Aorta (tissue), 5 donors: ENCODE measurements around the gene ZNF804A. TPM values are rescaled to one million over a fixed set of nuclear protein-coding genes. Genes with fewer than 3 reads are reported as not detected.
"Not testable (repeated sequence)": the region's sequence is repeated elsewhere in the genome, so short reads cannot be mapped to it uniquely, and the experiment has no call there.

ENCODE experiments used
- ATAC-seq: fragments of 200-7000 bp; cut with Tn5 transposase; one replicate; pipeline ENCODE4 v1.9.1; 2022; ENCODE audit warnings: moderate library complexity; ENCODE audit not compliant: low FRiP score
- DNase-seq, 2 donors: peaks; one replicate each; pipeline ENCODE4 v3.0.0-alpha.2; 2020
- H3K27ac ChIP-seq, 2 donors: one replicate each; pipeline ENCODE4 v1.5.1; 2013; ENCODE audit warnings: low read length in 2 of 2, mild to moderate bottlenecking in 2 of 2, moderate library complexity in 2 of 2, control low read depth in 1 of 2, inconsistent platforms in 1 of 2, low read depth in 1 of 2
- H3K27me3 ChIP-seq, 2 donors: one replicate each; pipeline ENCODE4 v1.6.1; 2013; ENCODE audit warnings: control low read depth in 1 of 2, low read length in 1 of 2, mild to moderate bottlenecking in 1 of 2, moderate library complexity in 1 of 2; ENCODE audit not compliant: insufficient read depth in 2 of 2, control insufficient read depth in 1 of 2
- H3K36me3 ChIP-seq, 2 donors: one replicate each; pipeline ENCODE4 v1.6.1; 2013; ENCODE audit warnings: control low read depth in 1 of 2, low read length in 1 of 2, mild to moderate bottlenecking in 1 of 2; ENCODE audit not compliant: insufficient read depth in 2 of 2, control insufficient read depth in 1 of 2
- H3K4me1 ChIP-seq, 2 donors: one replicate each; pipeline ENCODE4 v1.6.1; 2013; ENCODE audit warnings: low read length in 2 of 2, control low read depth in 1 of 2, mild to moderate bottlenecking in 1 of 2, moderate library complexity in 1 of 2; ENCODE audit not compliant: insufficient read depth in 2 of 2, control insufficient read depth in 1 of 2
- H3K4me3 ChIP-seq, 2 donors: one replicate each; pipeline ENCODE4 v1.5.1; 2013; ENCODE audit warnings: low read length in 2 of 2, control low read depth in 1 of 2, mild to moderate bottlenecking in 1 of 2
- H3K9me3 ChIP-seq: one replicate; pipeline ENCODE4 v1.6.1; 2013; ENCODE audit warnings: mild to moderate bottlenecking, low read length; ENCODE audit not compliant: control insufficient read depth
- WGBS, 2 donors: extraction: QIAGEN DNeasy Blood & Tissue Kit; methylation state at CpG; one replicate each; pipeline ENCODE4 v1.1.7; 2013; 5-methylcytosine and 5-hydroxymethylcytosine counted together
- intact Hi-C, 2 donors: fragments of 100-400 bp; cut with DNase I; formaldehyde crosslinking; loops; one replicate each; pipeline versions ENCODE4 v1.14.2 to v1.15.0; 2022
- polyA plus RNA-seq, 2 donors: library from polyadenylated mRNA; stranded (reverse); fragments of 200-250 nt; gene quantifications; one replicate each; pipeline ENCODE4 v1.2.3, GENCODE V29; 2013
- total RNA-seq, 2 donors: library from RNA; stranded (reverse); fragmentation: NEBNext Ultra II Directional; extraction: Animal tissue kit (Norgen Biotek cat#: 25700); gene quantifications; one replicate each; pipeline ENCODE4 v1.2.1, GENCODE V29; 2021
- donor health status: healthy with polysubstance abuse.
- donor health status: Bipolar disorder and iron deficiency.
- donor health status: DM: no; HTN: no; CAD: no.
- donor health status: DM: no; HTN: no; CAD: no.
- donor health status: DM: yes; HTN: yes; CAD: no.

The ZNF804A gene
- total and polyA plus RNA-seq, 4 donors, result 0.23 to 0.33 TPM; not detected in 2

DNA sequence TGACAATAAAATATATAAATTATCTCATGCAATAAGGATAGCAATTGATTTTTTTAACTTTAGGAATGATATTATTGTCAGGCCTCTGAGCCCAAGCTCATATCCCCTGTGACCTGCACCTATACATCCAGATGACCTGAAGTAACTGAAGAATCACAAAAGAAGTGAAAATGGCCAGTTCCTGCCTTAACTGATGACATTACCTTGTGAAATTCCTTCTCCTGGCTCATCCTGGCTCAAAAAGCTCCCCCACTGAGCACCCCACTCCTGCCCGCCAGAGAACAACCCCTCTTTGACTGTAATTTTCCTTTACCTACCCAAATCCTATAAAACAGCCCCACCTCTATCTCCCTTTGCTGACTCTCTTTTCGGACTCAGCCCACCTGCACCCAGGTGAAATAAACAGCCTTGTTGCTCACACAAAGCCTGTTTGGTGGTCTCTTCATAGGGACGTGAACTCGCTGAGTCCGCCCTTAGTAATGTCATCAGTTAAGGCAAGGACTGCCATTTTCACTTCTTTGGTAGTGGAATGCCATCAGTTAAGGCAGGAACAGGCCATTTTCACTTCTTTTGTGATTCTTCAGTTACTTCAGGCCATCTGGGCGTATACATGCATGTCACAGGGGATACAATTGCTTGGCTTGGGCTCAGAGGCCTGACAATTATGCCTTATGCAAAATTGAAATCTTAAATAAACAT lies 161.4 kb downstream of the ZNF804A start:
- DNase-seq, H3K4me3 ChIP-seq, H3K9me3 ChIP-seq, ATAC-seq, H3K27me3 ChIP-seq, H3K4me1 ChIP-seq, intact Hi-C loops, H3K36me3 ChIP-seq, H3K27ac ChIP-seq: not testable (repeated sequence)
- 89% methylated on average over 6 of the region's 6 CpGs for WGBS, 2 donors

DNA sequence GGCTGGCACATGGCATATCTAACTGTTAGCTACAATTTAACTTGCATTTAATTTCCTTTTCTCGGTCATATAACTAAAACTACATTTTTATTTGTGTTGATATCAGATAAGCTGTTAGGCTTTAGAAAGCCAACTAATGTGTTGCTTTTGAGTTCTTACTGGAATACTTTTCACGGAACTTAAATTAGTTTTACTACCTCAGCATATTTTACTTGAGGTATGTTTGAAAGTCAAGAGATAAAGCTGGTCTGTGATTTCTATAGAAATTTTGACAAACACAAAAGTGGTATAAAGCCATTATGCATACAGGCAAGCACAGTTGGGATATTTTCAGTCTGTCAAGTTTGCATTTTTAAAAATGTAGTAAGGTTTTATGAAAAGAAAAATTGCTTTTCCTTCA lies 162.6 kb downstream of the ZNF804A start:
- H3K9me3 ChIP-seq, result no peaks in the 10 kb centered on the region
- no peaks in the 10 kb centered on the region for H3K4me1 ChIP-seq
- intact Hi-C loops, result no loop called here
- no peak overlapping the region for H3K4me3 ChIP-seq
- no peaks in the 10 kb centered on the region for H3K36me3 ChIP-seq
- H3K27ac ChIP-seq, result no peak overlapping the region
- DNase-seq (no peak), ATAC-seq (no peak)
- WGBS, 2 donors, result 19% methylated on average over 2 of the region's 2 CpGs
- no peaks in the 10 kb centered on the region for H3K27me3 ChIP-seq

DNA sequence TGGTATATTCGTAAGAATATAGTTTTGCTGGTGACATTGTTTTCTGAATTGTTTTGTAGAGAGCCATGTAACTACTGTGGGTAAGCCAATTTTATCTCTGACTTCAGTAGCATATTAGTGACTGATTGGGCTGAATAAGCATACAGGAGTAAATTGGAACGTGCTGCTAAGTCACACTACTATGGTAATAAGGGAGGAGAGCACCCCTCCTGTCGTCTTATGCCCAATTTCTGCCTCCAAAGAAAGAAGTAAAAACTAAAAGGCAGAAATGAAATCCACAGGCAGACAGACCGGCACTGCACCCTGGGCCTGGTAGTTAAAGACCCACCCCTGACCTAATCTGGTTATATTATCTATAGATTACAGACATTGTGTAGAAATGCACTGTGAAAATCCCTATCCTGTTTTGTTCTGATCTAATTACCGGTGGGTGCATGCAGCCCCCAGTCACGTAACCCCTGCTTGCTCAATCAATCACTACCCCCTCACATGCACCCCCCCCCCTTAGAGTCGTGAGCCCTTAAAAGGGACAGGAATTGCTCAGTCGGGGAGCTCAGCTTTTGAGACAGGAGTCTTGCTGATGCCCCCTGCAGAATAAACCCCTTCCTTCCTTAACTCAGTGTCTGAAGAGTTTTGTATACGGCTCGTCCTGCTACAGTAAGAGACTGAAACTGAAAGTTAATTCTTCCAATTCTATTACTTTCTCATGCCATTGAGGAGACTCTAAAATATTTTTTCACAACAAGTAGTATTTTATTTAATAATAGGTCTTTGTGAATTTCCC lies 167.0 kb downstream of the ZNF804A start:
- intact Hi-C loops, result no loop called here
- no peaks in the 10 kb centered on the region for H3K4me1 ChIP-seq
- 73 to 77% methylated on average over 10 of the region's 10 CpGs for WGBS, 2 donors
- DNase-seq (no peak), ATAC-seq (no peak)
- no peaks in the 10 kb centered on the region for H3K27me3 ChIP-seq
- no peaks in the 10 kb centered on the region for H3K9me3 ChIP-seq
- no peak overlapping the region for H3K27ac ChIP-seq
- no peak overlapping the region for H3K4me3 ChIP-seq
- no peaks in the 10 kb centered on the region for H3K36me3 ChIP-seq

DNA sequence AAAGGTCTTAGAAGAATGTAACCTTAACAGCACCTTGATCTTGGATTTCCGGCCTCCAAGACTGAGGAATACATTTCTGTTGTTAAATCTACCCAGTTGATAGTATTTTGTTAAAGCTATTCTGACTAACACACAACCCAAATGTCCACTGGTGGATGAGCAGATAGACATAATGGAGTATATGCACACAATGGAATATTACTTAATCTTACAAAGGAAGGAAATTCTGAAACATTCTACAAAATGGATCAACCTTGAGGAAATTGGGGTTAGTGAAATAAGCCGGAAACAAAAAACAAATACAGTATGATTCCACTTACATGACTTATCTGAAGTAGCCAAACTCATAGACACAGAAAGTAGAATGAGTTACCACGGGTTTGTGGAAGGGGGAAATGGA lies 168.7 kb downstream of the ZNF804A start:
- intact Hi-C loops, result no loop called here
- Histone ChIP-seq H3K4me1 (no peaks in the 10 kb centered on the region), H3K36me3 (no peaks in the 10 kb centered on the region), H3K27ac (no peak overlapping the region), H3K9me3 (no peaks in the 10 kb centered on the region), H3K4me3 (no peak overlapping the region), H3K27me3 (no peaks in the 10 kb centered on the region)
- WGBS, 2 donors, result 84 to 86% methylated on average over 3 of the region's 3 CpGs
- no peak for ATAC-seq
- DNase-seq, result no peak

DNA sequence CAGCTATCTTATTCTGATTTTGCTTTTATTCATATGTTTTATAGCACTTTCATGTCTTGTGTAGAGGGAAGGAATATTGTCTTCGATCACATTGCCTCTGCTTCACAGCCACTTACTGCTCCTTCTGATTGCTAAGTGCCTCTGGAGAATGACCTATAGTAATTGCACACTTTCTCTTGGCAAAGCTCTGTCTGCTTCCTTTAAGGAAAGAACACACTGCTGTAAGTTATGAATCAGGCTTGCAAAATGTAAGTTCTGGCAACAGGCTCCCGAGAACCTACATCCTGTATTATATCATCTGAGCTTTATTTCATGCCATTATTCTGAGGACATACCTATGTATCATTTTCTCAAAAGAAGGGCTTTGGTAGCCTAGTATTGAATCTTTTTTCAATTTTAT lies 170.7 kb downstream of the ZNF804A start:
- no peak for DNase-seq
- 28 to 33% methylated on average over 2 of the region's 2 CpGs for WGBS, 2 donors

DNA sequence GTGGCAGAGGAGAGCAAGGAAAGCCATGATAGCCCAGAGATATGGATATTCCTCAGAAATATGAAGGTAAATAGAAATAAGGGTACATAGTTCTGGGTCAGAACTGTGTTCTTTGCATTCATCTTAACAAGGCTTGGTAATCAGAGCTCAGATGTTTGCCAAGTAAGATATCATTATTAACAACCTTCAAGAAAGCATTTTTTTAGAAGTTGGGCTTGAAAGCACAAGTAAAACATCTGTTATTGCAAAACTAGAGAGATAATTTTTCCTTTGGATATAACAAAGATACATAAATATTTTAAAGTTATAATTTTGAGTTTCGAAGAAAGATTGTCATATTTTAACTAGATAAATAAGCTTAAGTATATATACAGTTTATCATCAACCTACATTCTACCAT lies 171.4 kb downstream of the ZNF804A start:
- Histone ChIP-seq H3K4me1 (no peaks in the 10 kb centered on the region), H3K4me3 (no peak overlapping the region)

More for the DNA sequence above, 170.7 kb downstream of the ZNF804A start:
- Histone ChIP-seq H3K27me3 (no peaks in the 10 kb centered on the region), H3K36me3 (no peaks in the 10 kb centered on the region), H3K27ac (no peak overlapping the region), H3K9me3 (no peaks in the 10 kb centered on the region), H3K4me1 (no peaks in the 10 kb centered on the region), H3K4me3 (no peak overlapping the region)
- intact Hi-C loops, result no loop called here
- ATAC-seq, result no peak

DNA sequence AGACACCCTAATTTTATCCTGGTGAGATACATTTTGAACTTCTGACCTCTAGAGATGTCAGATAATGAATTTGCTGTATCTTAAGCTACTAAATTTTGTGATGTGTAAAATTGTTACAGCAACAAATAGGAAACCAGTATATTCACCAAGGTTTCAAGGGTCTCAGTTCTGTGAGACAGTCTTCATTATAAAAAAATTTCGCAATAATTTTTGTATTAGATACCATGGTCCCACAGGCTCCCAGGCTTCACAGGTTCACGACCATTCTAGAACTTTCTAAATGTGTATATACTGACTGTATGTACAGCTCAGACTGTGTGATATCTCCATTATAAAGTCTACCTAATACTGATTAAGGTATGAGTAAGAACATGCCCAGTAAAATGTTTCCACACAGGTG lies 181.4 kb downstream of the ZNF804A start:
- no peak overlapping the region for H3K27ac ChIP-seq
- WGBS, 2 donors, result 87 to 89% methylated on average over 2 of the region's 2 CpGs
- no peaks in the 10 kb centered on the region for H3K27me3 ChIP-seq
- no peak for DNase-seq
- ATAC-seq, result no peak
- H3K4me3 ChIP-seq, result no peak overlapping the region
- H3K9me3 ChIP-seq, result no peaks in the 10 kb centered on the region
- H3K36me3 ChIP-seq, result no peaks in the 10 kb centered on the region
- intact Hi-C loops, result no loop called here
- no peaks in the 10 kb centered on the region for H3K4me1 ChIP-seq

More for the DNA sequence above, 171.4 kb downstream of the ZNF804A start:
- Histone ChIP-seq H3K27ac (no peak overlapping the region), H3K27me3 (no peaks in the 10 kb centered on the region), H3K9me3 (no peaks in the 10 kb centered on the region), H3K36me3 (no peaks in the 10 kb centered on the region)
- intact Hi-C loops, result no loop called here
- 66 to 82% methylated on average over 1 of the region's 1 CpG for WGBS, 2 donors
- DNase-seq (no peak), ATAC-seq (no peak)

DNA sequence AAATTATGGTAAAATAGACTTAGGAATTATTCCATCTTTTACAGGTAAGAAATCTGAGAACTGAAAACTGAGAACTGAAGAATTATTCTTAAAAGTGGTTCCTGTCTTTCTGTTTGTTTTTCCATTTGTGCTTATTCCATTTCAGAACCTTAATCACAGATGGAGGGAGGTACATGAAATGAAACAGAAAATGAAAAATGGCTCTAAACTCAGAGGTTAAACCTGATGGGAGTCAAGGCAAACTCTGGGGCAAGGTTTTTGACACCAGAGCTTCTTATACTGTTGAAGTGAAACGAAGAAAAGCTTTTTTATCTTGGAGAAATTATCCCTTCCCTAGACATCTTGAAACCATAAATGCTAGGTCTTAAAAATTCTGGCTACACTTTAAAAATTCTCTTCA lies 182.1 kb downstream of the ZNF804A start:
- H3K9me3 ChIP-seq, result no peaks in the 10 kb centered on the region
- H3K4me1 ChIP-seq, result no peaks in the 10 kb centered on the region
- DNase-seq (no peak), ATAC-seq (no peak)
- H3K27me3 ChIP-seq, result no peaks in the 10 kb centered on the region
- WGBS, 2 donors, result 35 to 48% methylated on average over 1 of the region's 1 CpG
- no peaks in the 10 kb centered on the region for H3K36me3 ChIP-seq
- intact Hi-C loops, result no loop called here
- no peak overlapping the region for H3K27ac ChIP-seq
- H3K4me3 ChIP-seq, result no peak overlapping the region

DNA sequence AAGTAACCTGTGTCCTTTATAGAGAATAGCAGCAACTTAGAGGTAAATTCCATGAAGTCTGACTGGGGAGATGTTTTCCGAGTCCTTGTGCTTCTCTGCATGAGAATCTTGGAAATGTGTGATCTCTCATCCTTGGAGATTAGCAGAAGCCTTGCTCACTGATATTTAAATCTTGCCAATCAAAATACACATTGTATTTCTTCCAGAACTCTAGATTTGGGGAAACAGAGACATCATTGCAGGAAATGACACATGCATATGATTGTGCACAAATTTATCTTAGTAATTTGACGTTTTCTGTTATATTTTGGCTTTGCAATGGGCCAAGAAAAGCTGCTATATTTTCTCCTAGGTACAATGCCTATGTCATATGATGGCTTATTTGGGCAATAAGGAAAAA lies 182.6 kb downstream of the ZNF804A start:
- ATAC-seq, result no peak
- Histone ChIP-seq H3K9me3 (no peaks in the 10 kb centered on the region), H3K27me3 (no peaks in the 10 kb centered on the region), H3K36me3 (no peaks in the 10 kb centered on the region), H3K27ac (no peak overlapping the region), H3K4me3 (no peak overlapping the region), H3K4me1 (no peaks in the 10 kb centered on the region)
- intact Hi-C loops, result no loop called here
- DNase-seq, result no peak
- WGBS, 2 donors, result 29 to 30% methylated on average over 2 of the region's 2 CpGs
